Measurements from ENCODE around the gene SLC38A1.

The SLC38A1 gene

DNA sequence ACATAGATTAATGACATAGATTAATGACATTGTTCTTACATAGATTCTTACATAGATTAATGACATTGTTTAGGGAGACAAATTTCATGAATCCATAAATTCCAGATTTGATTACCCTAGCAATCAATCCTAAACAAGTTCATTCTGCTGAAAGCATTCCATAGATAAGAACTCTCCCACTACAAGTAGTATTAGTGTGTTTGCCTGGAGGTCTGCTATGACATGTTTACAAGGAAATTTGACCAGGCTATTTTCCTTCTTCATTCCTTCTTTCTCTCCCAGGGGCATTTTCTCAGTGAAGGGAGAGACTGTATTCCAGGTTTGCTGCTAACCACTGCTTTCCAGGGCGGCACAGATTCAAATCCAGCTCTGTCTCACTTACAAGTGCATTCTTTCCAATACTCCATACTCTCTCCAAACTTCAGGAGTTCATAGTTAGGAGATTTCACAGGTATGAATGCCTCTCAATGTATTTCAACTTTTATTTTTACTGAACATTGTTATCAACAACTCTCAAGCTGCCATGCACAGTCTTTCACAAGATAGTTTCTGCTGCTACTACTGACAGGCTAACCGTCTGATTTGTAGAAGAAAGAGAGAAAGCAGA, 134.5 kb downstream of the SLC38A1 start:
- TF ChIP-seq, protein P1, sequence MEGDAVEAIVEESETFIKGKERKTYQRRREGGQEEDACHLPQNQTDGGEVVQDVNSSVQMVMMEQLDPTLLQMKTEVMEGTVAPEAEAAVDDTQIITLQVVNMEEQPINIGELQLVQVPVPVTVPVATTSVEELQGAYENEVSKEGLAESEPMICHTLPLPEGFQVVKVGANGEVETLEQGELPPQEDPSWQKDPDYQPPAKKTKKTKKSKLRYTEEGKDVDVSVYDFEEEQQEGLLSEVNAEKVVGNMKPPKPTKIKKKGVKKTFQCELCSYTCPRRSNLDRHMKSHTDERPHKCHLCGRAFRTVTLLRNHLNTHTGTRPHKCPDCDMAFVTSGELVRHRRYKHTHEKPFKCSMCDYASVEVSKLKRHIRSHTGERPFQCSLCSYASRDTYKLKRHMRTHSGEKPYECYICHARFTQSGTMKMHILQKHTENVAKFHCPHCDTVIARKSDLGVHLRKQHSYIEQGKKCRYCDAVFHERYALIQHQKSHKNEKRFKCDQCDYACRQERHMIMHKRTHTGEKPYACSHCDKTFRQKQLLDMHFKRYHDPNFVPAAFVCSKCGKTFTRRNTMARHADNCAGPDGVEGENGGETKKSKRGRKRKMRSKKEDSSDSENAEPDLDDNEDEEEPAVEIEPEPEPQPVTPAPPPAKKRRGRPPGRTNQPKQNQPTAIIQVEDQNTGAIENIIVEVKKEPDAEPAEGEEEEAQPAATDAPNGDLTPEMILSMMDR (IDR thresholded peaks at IDR 0.05; ENCODE audit: low read depth, low read length) = no peak
- TF ChIP-seq MYC (IDR thresholded peaks at IDR 0.05; ENCODE audit: low read depth, low read length) (no peak), POLR2A (IDR thresholded peaks at IDR 0.05; ENCODE audit: extremely low read depth, insufficient read length) (no peak)
- TF ChIP-seq, protein P2, sequence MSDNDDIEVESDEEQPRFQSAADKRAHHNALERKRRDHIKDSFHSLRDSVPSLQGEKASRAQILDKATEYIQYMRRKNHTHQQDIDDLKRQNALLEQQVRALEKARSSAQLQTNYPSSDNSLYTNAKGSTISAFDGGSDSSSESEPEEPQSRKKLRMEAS (IDR thresholded peaks at IDR 0.05; ENCODE audit: low read depth, low read length) = no peak
- H3K4me3 ChIP-seq (ENCODE audit: low read depth, low read length) = no peak overlapping the region
- no peak for DNase-seq (ENCODE audit: low read depth)

DNA sequence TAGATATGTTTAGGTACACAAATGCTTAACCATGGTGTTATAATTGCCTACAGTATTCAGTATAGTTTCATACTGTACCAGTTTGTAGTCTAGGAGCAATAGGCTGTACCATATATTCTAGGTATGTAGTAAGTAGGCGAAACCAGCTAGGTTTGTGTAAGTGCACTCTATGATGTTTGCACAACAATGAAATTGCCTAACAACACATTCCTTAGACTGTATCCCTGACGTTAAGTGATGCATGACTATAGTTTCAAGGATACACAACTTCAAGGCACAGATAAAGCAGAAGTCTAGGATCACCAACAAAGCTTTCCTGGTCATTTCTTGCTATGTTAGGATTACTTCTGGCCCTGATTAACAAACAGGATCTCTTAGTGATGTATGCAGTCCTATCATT, 135.1 kb downstream of the SLC38A1 start:
- H3K4me3 ChIP-seq (ENCODE audit: low read depth, low read length) = no peak overlapping the region
- DNase-seq (ENCODE audit: low read depth) = no peak
- TF ChIP-seq, protein P1 (IDR thresholded peaks at IDR 0.05; ENCODE audit: low read depth, low read length) = no peak
- TF ChIP-seq POLR2A (IDR thresholded peaks at IDR 0.05; ENCODE audit: extremely low read depth, insufficient read length) = no peak
- TF ChIP-seq, protein P2 (IDR thresholded peaks at IDR 0.05; ENCODE audit: low read depth, low read length) = no peak
- no peak for TF ChIP-seq MYC (IDR thresholded peaks at IDR 0.05; ENCODE audit: low read depth, low read length)

All from NB4 (cell line).